Measurements from ENCODE around the gene UBR3.
"Not testable (repeated sequence)": the region's sequence is repeated elsewhere in the genome, so short reads cannot be mapped to it uniquely, and the experiment has no call there.

The UBR3 gene

GRCh38 chr2:169868951-169869350, 41.7 kb downstream of the UBR3 start:
- DNase-seq (ENCODE audit: low read depth, low spot score): no peak

- not testable (repeated sequence) for DNase-seq (ENCODE audit: low read depth, low spot score)
Observed at GRCh38 chr2:169871369-169871768, 44.1 kb downstream of the UBR3 start.

- DNase-seq (ENCODE audit: low read depth, low spot score): no peak
Observed at GRCh38 chr2:169871994-169872393, 44.7 kb downstream of the UBR3 start.

- DNase-seq (ENCODE audit: low read depth, low spot score): no peak
Observed at GRCh38 chr2:169877398-169877797, 50.1 kb downstream of the UBR3 start.

GRCh38 chr2:169887120-169887519, 59.9 kb downstream of the UBR3 start:
- no peak for DNase-seq (ENCODE audit: low read depth, low spot score)

GRCh38 chr2:169891593-169892298, 64.5 kb downstream of the UBR3 start:
- no peak for DNase-seq (ENCODE audit: low read depth, low spot score)

GRCh38 chr2:169892951-169893350, 65.7 kb downstream of the UBR3 start:
- DNase-seq (ENCODE audit: low read depth, low spot score): no peak

GRCh38 chr2:169895294-169895985, 68.2 kb downstream of the UBR3 start:
- no peak for DNase-seq (ENCODE audit: low read depth, low spot score)

- no peak for DNase-seq (ENCODE audit: low read depth, low spot score)
Observed at GRCh38 chr2:169897834-169898233, 70.6 kb downstream of the UBR3 start.

- DNase-seq (ENCODE audit: low read depth, low spot score): not testable (repeated sequence)
Observed at GRCh38 chr2:169900103-169900502, 72.8 kb downstream of the UBR3 start.

GRCh38 chr2:169900686-169901085, 73.4 kb downstream of the UBR3 start:
- no peak for DNase-seq (ENCODE audit: low read depth, low spot score)

- no peak for DNase-seq (ENCODE audit: low read depth, low spot score)
Observed at GRCh38 chr2:169906731-169907130, 79.5 kb downstream of the UBR3 start.

GRCh38 chr2:169909376-169909775, 82.1 kb downstream of the UBR3 start:
- no peak for DNase-seq (ENCODE audit: low read depth, low spot score)

GRCh38 chr2:169910109-169910799, 83.0 kb downstream of the UBR3 start:
- no peak for DNase-seq (ENCODE audit: low read depth, low spot score)

- no peak for DNase-seq (ENCODE audit: low read depth, low spot score)
Observed at GRCh38 chr2:169911119-169911518, 83.9 kb downstream of the UBR3 start.

GRCh38 chr2:169916623-169917022, 89.4 kb downstream of the UBR3 start:
- no peak for DNase-seq (ENCODE audit: low read depth, low spot score)

- DNase-seq (ENCODE audit: low read depth, low spot score): no peak
Observed at GRCh38 chr2:169923977-169924376, 96.7 kb downstream of the UBR3 start.

- DNase-seq (ENCODE audit: low read depth, low spot score): no peak
Observed at GRCh38 chr2:169925968-169926367, 98.7 kb downstream of the UBR3 start.

GRCh38 chr2:169928463-169928864, 101.2 kb downstream of the UBR3 start:
- no peak for DNase-seq (ENCODE audit: low read depth, low spot score)

- no peak for DNase-seq (ENCODE audit: low read depth, low spot score)
Observed at GRCh38 chr2:169933124-169933711, 106.0 kb downstream of the UBR3 start.

GRCh38 chr2:169936652-169937051, 109.4 kb downstream of the UBR3 start:
- DNase-seq (ENCODE audit: low read depth, low spot score): not testable (repeated sequence)

- no peak for DNase-seq (ENCODE audit: low read depth, low spot score)
Observed at GRCh38 chr2:169945515-169945914, 118.3 kb downstream of the UBR3 start.

Data from ELF-1 (cell line).